HL-60 (cell line): ENCODE measurements around the gene ZNF439.
"Not testable (repeated sequence)": the region's sequence is repeated elsewhere in the genome, so short reads cannot be mapped to it uniquely, and the experiment has no call there.

Source experiments
- GABPA ChIP-seq: IDR thresholded peaks from 2 replicates; pipeline ENCODE4 v1.6.1; 2012; ENCODE audit warnings: low read depth
- TF ChIP-seq, protein P1 (sequence below): IDR thresholded peaks from one replicate; pipeline ENCODE4 v1.5.1; 2011; ENCODE audit warnings: low read length, control low read depth, inconsistent platforms; ENCODE audit not compliant: insufficient read depth
- TF ChIP-seq, protein P2 (sequence below): IDR thresholded peaks from 2 replicates; pipeline ENCODE4 v1.6.1; 2012; ENCODE audit warnings: low read depth; ENCODE audit not compliant: insufficient replicate concordance

DNA sequence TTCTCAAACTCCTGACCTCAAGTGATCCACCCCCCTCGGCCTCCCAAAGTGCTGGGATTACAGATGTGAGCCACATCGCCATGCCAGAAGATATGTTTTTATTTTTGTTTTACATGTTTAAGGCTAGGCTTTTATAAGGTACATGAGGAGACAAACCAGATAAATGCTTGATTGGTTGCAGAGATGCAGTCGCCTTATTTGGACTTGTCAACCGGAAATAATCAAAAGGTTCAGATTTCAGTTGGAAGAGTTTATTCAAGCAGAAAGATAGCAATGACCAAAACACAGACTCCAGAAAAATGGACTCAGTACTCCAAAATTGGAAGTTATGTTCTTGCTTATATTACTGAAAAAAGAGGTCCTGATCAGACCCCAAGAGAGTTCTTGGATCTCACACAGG lies 1.8 kb downstream of the ZNF439 start:
- TF ChIP-seq, protein P1, sequence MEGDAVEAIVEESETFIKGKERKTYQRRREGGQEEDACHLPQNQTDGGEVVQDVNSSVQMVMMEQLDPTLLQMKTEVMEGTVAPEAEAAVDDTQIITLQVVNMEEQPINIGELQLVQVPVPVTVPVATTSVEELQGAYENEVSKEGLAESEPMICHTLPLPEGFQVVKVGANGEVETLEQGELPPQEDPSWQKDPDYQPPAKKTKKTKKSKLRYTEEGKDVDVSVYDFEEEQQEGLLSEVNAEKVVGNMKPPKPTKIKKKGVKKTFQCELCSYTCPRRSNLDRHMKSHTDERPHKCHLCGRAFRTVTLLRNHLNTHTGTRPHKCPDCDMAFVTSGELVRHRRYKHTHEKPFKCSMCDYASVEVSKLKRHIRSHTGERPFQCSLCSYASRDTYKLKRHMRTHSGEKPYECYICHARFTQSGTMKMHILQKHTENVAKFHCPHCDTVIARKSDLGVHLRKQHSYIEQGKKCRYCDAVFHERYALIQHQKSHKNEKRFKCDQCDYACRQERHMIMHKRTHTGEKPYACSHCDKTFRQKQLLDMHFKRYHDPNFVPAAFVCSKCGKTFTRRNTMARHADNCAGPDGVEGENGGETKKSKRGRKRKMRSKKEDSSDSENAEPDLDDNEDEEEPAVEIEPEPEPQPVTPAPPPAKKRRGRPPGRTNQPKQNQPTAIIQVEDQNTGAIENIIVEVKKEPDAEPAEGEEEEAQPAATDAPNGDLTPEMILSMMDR, result not testable (repeated sequence)
- TF ChIP-seq GABPA, result not testable (repeated sequence)
- TF ChIP-seq, protein P2, sequence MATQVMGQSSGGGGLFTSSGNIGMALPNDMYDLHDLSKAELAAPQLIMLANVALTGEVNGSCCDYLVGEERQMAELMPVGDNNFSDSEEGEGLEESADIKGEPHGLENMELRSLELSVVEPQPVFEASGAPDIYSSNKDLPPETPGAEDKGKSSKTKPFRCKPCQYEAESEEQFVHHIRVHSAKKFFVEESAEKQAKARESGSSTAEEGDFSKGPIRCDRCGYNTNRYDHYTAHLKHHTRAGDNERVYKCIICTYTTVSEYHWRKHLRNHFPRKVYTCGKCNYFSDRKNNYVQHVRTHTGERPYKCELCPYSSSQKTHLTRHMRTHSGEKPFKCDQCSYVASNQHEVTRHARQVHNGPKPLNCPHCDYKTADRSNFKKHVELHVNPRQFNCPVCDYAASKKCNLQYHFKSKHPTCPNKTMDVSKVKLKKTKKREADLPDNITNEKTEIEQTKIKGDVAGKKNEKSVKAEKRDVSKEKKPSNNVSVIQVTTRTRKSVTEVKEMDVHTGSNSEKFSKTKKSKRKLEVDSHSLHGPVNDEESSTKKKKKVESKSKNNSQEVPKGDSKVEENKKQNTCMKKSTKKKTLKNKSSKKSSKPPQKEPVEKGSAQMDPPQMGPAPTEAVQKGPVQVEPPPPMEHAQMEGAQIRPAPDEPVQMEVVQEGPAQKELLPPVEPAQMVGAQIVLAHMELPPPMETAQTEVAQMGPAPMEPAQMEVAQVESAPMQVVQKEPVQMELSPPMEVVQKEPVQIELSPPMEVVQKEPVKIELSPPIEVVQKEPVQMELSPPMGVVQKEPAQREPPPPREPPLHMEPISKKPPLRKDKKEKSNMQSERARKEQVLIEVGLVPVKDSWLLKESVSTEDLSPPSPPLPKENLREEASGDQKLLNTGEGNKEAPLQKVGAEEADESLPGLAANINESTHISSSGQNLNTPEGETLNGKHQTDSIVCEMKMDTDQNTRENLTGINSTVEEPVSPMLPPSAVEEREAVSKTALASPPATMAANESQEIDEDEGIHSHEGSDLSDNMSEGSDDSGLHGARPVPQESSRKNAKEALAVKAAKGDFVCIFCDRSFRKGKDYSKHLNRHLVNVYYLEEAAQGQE, result not testable (repeated sequence)
